ENCODE data around the gene APH1B.

Gene APH1B

DNA sequence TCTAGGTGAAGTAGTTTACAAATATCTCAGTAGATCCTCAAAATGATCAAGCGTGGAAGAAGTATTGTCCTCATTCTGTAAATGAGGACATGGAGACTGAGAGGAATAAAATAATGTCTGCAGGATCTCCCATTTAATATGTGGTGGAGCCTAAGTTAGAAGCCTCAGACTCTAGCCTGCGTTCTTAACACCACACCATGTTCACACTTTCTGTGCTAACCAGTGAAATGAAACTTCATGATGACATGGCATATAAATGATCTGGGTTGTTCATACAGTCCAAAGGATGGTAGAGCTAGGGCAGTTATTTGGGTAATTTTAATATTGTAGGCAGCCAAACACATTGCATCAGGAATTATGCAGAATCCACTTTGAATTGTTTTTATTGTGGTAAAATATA is 25.1 kb upstream of the APH1B start:
- DNase-seq (ENCODE audit: low read depth): no peak

DNA sequence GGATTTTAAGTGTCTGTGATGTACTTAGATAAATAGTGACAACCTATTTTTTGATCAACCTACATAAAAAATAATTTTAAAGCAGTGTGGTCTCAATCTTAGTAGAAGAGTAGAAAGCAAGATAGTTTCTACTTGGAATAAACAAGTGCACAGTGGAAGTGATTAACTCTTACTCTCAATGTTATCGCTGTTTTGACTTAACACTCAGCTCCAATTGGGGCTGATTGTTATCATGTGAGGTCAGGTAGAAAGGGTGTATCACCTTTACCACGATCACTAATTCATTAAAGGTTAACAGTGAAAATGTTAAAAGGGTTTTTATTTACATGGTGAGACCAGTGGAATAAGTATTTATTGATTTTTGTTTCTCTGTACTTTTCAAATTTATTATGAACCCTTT is 22.4 kb upstream of the APH1B start:
- no peak for DNase-seq (ENCODE audit: low read depth)

DNA sequence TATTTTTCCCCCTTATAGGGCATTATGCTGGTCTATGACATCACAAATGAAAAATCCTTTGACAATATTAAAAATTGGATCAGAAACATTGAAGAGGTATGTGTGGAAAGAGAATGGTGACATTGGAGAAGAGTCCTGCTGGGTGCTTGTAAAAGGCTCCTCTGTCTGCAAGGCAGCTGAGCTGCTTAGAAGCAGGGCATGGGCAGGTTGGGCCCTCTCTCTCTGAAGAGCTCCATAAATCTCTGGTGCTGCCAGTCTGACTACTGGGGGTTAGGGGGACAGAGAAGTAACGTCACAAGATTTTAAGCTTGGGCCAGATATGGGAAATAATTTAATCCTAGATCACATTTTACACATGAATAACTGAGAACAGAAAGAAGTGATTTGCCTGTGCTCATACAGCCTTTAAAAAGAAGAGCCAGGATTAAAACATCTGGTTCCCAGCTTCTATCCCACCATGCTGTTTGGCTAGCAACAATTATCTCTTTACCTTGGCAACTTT is 21.9 kb upstream of the APH1B start:
- DNase-seq (ENCODE audit: low read depth): no peak

DNA sequence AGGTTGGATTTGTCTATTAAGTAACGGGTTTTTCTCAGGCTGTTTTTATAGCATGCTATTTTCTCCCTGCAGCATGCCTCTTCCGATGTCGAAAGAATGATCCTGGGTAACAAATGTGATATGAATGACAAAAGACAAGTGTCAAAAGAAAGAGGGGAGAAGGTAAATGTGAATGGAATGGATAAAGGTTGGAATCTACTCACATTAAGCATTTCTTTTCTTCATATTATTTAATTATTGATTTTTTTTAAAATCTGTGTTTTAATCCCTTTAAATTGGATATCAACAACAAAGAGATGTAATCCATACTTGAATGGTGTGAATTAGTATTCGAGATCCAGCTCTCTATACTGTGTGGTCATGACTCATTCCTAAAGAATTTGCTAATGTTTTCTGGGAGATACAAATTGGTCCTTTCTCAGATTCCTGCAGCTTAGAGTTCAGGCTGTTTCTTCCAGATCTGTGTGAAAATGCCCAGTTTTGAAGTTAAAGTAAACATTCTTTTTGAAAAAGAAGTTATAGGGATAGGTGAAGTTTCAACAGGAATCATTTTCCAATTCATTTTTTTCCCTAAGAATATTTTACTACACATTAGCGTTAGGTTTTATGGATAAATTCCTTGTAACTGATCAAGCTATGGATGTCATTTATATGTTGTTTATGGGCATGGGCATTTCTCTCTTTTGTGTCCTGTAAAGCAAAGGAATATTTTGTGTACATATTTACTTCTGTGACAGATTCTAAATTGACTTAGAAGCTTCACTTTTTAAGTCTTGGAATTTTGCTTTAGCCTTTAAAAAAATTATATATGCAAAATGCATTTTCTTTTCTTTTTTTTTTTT is 20.8 kb upstream of the APH1B start:
- DNase-seq (ENCODE audit: low read depth): no peak

- DNase-seq (ENCODE audit: low read depth): no peak
Measured at GRCh38 chr15:63258658-63259057, 18.7 kb upstream of the APH1B start.

DNA sequence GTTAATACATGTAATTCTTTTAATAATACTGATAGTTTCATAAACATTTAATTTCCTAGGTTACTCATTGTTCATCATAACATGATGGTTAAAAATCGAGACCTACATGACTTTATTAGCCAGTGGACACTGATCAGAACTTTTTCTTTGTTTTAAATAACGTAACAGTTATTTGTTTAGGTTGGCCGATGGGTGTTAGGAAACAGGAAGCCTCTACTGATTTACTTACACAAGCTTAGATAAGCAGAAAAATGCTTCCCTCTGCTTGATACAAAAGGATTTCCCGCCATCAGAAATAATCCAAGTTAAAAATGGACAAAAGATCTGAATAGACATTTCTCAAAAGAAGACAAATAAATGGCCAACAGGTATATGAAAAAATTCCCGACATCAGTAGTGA is 16.6 kb upstream of the APH1B start:
- no peak for DNase-seq (ENCODE audit: low read depth)

DNA sequence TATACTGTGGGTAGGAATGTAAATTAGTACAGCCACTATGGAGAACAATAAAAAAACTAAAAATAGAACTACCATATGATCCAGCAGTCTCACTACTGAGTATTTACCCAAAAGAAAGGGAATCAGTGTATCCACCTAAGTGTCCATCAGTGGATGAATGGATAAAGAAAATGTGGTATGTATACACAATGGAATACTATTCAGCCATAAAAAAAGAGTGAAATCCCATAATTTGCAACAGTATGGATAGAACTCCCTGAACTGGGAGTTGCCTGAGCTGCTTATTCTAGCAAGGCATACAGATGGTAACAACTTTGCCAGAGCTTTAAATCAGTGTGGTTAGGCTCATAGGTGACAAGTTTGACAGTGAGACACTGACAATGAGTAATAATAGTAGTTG is 16.1 kb upstream of the APH1B start:
- no peak for DNase-seq (ENCODE audit: low read depth)

- no peak for DNase-seq (ENCODE audit: low read depth)
Measured at GRCh38 chr15:63263519-63263918, 13.9 kb upstream of the APH1B start.

- no peak for DNase-seq (ENCODE audit: low read depth)
Measured at GRCh38 chr15:63264688-63265293, 12.6 kb upstream of the APH1B start.

GRCh38 chr15:63274427-63274826 is 3.0 kb upstream of the APH1B start:
- no peak for DNase-seq (ENCODE audit: low read depth)

- DNase-seq (ENCODE audit: low read depth): no peak
Measured at GRCh38 chr15:63276342-63277037, 915 bp upstream of the APH1B start.

GRCh38 chr15:63277893-63278456 is 570 bp downstream of the APH1B start:
- DNase-seq (ENCODE audit: low read depth): no peak

- DNase-seq (ENCODE audit: low read depth): no peak
Measured at GRCh38 chr15:63283126-63283525, 5.7 kb downstream of the APH1B start.

GRCh38 chr15:63284335-63284734 is 6.9 kb downstream of the APH1B start:
- no peak for DNase-seq (ENCODE audit: low read depth)

DNA sequence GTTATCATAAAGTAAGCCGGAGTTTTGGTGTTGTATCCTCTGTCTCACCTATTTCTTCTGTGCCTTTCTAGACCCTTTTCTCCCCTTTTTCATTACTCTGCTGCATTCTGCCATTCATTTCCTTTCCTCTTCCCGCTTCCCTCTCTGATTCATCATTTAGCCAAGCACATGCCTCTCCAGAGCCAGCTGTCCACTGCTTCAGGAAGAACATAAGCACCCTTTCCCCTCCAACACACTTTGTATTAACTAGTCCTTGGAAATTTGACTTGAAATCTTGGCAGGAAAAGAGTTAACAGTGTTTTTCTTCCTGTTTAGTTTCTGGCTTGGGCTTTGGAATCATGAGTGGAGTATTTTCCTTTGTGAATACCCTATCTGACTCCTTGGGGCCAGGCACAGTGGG is 9.7 kb downstream of the APH1B start:
- no peak for DNase-seq (ENCODE audit: low read depth)

GRCh38 chr15:63288342-63288741 is 10.9 kb downstream of the APH1B start:
- no peak for DNase-seq (ENCODE audit: low read depth)

DNA sequence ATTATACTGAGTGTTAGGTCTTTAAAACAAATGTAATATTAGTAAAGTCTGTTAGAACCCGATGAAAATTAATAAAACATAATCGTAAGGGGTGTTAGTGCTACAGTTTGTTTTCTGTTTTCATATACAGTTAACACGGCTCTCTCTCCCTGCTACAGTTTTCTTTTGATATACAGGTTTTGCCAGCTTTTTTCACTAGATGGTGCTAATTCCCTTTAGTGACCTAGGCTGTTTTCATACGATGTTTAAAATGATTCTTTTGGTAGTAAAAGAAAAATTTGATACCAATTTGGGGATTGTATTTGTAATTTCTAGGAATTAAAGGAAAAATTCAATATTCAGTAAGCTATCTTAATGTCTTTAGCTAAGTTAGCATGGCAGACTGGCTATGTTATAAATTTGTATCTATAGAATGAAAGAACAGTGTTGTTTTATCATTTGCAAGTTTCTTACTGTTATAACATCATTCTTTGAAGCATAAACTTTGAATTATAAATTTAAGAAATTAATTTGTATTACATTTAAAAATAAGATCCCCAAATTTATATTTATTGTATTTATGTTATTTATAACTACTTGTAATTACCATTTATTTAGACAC is 11.5 kb downstream of the APH1B start:
- DNase-seq (ENCODE audit: low read depth): no peak

GRCh38 chr15:63291507-63291906 is 14.1 kb downstream of the APH1B start:
- no peak for DNase-seq (ENCODE audit: low read depth)

- DNase-seq (ENCODE audit: low read depth): no peak
Measured at GRCh38 chr15:63292241-63292640, 14.8 kb downstream of the APH1B start.

DNA sequence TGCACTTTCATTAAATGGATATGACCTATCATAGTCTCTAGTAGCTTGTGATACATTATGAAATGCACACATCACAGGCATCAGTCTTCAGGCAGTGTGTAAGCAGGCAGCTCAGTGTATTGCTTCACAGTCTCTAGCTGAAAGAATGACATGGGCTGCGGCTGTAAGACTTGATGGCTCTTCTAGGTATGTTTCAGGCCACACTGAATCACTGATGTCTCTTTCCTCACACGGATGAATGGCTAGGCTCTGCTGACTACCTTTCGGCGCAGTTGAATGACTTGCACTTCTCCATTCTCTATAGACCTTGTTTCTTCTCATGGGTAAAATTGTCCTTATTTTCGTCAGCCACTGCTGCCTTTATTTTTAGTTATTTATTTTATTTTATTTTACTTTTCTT is 15.4 kb downstream of the APH1B start:
- no peak for DNase-seq (ENCODE audit: low read depth)

DNA sequence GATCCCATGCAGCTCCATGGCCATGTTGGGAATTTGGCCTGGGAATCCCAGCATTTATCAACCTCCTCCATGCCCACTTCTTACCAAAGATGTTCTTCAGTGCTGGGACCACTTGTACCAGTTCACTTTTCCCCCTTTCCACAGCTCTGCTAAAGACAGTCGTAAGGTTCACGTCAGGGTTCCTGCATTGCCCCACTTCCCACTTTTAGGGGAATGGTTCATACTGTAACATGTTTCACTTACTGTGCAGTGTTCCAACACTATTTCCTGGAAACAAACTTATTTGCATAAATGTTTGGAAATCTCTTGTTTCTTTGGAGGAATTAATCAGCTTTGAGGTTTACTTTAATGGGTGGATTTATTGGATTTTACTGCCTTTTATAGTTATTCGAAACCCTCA is 17.0 kb downstream of the APH1B start:
- DNase-seq (ENCODE audit: low read depth): no peak

- no peak for DNase-seq (ENCODE audit: low read depth)
Measured at GRCh38 chr15:63295341-63295740, 17.9 kb downstream of the APH1B start.

Data from activated T-cell treated with anti-CD3 and anti-CD28 coated beads for 24 hours (primary cell).